ENCODE measurements around the gene ACSS1.

Gene ACSS1

GRCh38 chr20:25040438-25040831, 17.5 kb downstream of the ACSS1 start:
- H3K27me3 ChIP-seq (ENCODE audit: insufficient read depth, poor library complexity, severe bottlenecking), result no peaks in the 10 kb centered on the region
- H3K27ac ChIP-seq (ENCODE audit: poor library complexity, severe bottlenecking), result no peak overlapping the region
- H3K36me3 ChIP-seq (ENCODE audit: low read depth), result no peaks in the 10 kb centered on the region
- DNase-seq (ENCODE audit: low spot score) (no peak), ATAC-seq (ENCODE audit: low read depth) (no peak; the same call in 2 of the 3 replicates)
- no peak overlapping the region for H3K4me3 ChIP-seq (ENCODE audit: severe bottlenecking)
- H3K4me1 ChIP-seq (ENCODE audit: insufficient read depth, poor library complexity, severe bottlenecking), result no peaks in the 10 kb centered on the region
- H3K9me3 ChIP-seq (ENCODE audit: severe bottlenecking), result no peaks in the 10 kb centered on the region
- no peak for TF ChIP-seq CTCF (IDR thresholded peaks at IDR 0.05; ENCODE audit: poor library complexity, severe bottlenecking)

- H3K4me1 ChIP-seq (ENCODE audit: insufficient read depth, poor library complexity, severe bottlenecking), result no peaks in the 10 kb centered on the region
- no peak for TF ChIP-seq CTCF (IDR thresholded peaks at IDR 0.05; ENCODE audit: poor library complexity, severe bottlenecking)
- H3K9me3 ChIP-seq (ENCODE audit: severe bottlenecking), result no peaks in the 10 kb centered on the region
- H3K36me3 ChIP-seq (ENCODE audit: low read depth), result no peaks in the 10 kb centered on the region
- no peaks in the 10 kb centered on the region for H3K27me3 ChIP-seq (ENCODE audit: insufficient read depth, poor library complexity, severe bottlenecking)
- DNase-seq (ENCODE audit: low spot score) (no peak), ATAC-seq (ENCODE audit: low read depth) (no peak)
- H3K4me3 ChIP-seq (ENCODE audit: severe bottlenecking), result no peak overlapping the region
- no peak overlapping the region for H3K27ac ChIP-seq (ENCODE audit: poor library complexity, severe bottlenecking)
Observed at GRCh38 chr20:25039697-25040437, 18.1 kb downstream of the ACSS1 start.

DNA sequence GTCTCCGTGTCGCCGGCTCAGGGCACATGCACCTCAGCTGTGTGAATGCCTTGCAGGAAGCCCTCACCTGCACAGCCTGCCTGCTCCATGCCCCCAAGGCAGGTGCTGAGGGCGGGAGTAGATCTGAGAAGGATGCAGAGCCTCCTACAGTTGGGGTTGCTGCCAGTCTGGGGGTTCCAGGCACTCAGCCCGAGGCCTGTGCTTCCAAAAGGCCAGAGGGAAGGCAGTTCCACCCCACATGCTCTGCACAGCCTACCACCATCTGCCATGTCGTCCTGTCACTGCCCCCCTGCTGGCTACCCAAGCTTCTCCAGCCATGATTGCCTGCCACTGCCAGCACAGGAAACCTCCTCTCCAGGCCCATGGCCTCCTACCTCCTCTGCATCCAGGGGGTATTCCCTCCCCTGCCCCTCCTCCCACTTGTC, 19.3 kb downstream of the ACSS1 start:
- DNase-seq (ENCODE audit: low spot score) (no peak), ATAC-seq (ENCODE audit: low read depth) (no peak)
- Histone ChIP-seq H3K27ac (ENCODE audit: poor library complexity, severe bottlenecking) (no peak overlapping the region), H3K27me3 (ENCODE audit: insufficient read depth, poor library complexity, severe bottlenecking) (no peaks in the 10 kb centered on the region), H3K36me3 (ENCODE audit: low read depth) (no peaks in the 10 kb centered on the region), H3K4me3 (ENCODE audit: severe bottlenecking) (no peak overlapping the region), H3K4me1 (ENCODE audit: insufficient read depth, poor library complexity, severe bottlenecking) (no peaks in the 10 kb centered on the region), H3K9me3 (ENCODE audit: severe bottlenecking) (no peaks in the 10 kb centered on the region)
- TF ChIP-seq CTCF (IDR thresholded peaks at IDR 0.05; ENCODE audit: poor library complexity, severe bottlenecking), result no peak

DNA sequence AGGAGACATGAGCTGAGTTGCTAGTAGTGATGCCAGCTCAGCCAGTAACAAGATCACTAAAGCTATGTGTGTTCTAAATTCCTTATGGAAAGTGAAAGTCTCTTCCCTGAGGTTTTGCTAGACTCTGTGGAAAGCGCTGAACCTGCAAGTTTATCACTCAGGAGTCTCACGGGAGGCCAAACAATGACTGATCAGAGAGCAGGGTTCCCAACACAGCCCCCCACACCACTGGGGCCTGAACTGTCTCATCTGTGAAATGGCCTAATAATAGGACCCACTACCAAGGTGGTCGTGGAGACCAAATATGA, 19.9 kb downstream of the ACSS1 start:
- ATAC-seq (ENCODE audit: low read depth) (no peak), DNase-seq (ENCODE audit: low spot score) (no peak)
- no peak for TF ChIP-seq CTCF (IDR thresholded peaks at IDR 0.05; ENCODE audit: poor library complexity, severe bottlenecking)
- no peaks in the 10 kb centered on the region for H3K4me1 ChIP-seq (ENCODE audit: insufficient read depth, poor library complexity, severe bottlenecking)
- no peak overlapping the region for H3K27ac ChIP-seq (ENCODE audit: poor library complexity, severe bottlenecking)
- H3K9me3 ChIP-seq (ENCODE audit: severe bottlenecking), result no peaks in the 10 kb centered on the region
- H3K4me3 ChIP-seq (ENCODE audit: severe bottlenecking), result no peak overlapping the region
- no peaks in the 10 kb centered on the region for H3K36me3 ChIP-seq (ENCODE audit: low read depth)
- no peaks in the 10 kb centered on the region for H3K27me3 ChIP-seq (ENCODE audit: insufficient read depth, poor library complexity, severe bottlenecking)

GRCh38 chr20:25037288-25038102, 20.4 kb downstream of the ACSS1 start:
- ATAC-seq (ENCODE audit: low read depth), result no peak
- H3K27me3 ChIP-seq (ENCODE audit: insufficient read depth, poor library complexity, severe bottlenecking), result no peaks in the 10 kb centered on the region
- no peaks in the 10 kb centered on the region for H3K9me3 ChIP-seq (ENCODE audit: severe bottlenecking)
- no peak for DNase-seq (ENCODE audit: low spot score)
- no peaks in the 10 kb centered on the region for H3K36me3 ChIP-seq (ENCODE audit: low read depth)
- H3K4me3 ChIP-seq (ENCODE audit: severe bottlenecking), result no peak overlapping the region
- H3K4me1 ChIP-seq (ENCODE audit: insufficient read depth, poor library complexity, severe bottlenecking), result no peaks in the 10 kb centered on the region
- no peak for TF ChIP-seq CTCF (IDR thresholded peaks at IDR 0.05; ENCODE audit: poor library complexity, severe bottlenecking)
- no peak overlapping the region for H3K27ac ChIP-seq (ENCODE audit: poor library complexity, severe bottlenecking)
